Caco-2 (cell line): ENCODE results near the gene MYL2. TPM values are rescaled to one million over a fixed set of nuclear protein-coding genes. Genes with fewer than 3 reads are reported as not detected.
A peak's percentile ranks its signal among the peaks of the same experiment; 100 is the strongest.

Source experiments
- BruUV-seq: library from RNA; stranded (reverse); fragments of 400-500 nt; replicated peaks from 2 replicates; lab custom pipeline; 2021; lab: Mats Ljungman, UMichigan
- CTCF ChIA-PET: fragments of 300-600 bp; sonication (Branson Sonifier 250); formaldehyde crosslinking; loops from one replicate; lab custom pipeline; 2022; ENCODE audit warnings: antibody characterized with exemption; lab: Charles Lee
- POLR2A ChIA-PET: fragments of 300-600 bp; sonication (Branson Sonifier 250); formaldehyde crosslinking; loops from one replicate; lab custom pipeline; 2022; ENCODE audit warnings: antibody characterized with exemption; lab: Charles Lee
- DNase-seq, 2 experiments: peaks; one replicate each; pipeline versions ENCODE4 v3.0.0 to v3.0.0-alpha.2; 2020 to 2022
- H3K27me3 ChIP-seq: replicated peaks from 2 replicates; pipeline ENCODE4 v1.6.0; 2011; ENCODE audit warnings: low read length; ENCODE audit not compliant: control insufficient read depth, insufficient read depth
- H3K36me3 ChIP-seq: 2 replicates; pipeline ENCODE4 v1.5.1; 2011; ENCODE audit warnings: low read length; ENCODE audit not compliant: control insufficient read depth, insufficient read depth
- H3K4me1 ChIP-seq: fragments of 250-450 bp; sonication (Bioruptor Pico); 2 replicates; pipeline ENCODE4 v1.5.1; 2020; ENCODE audit warnings: mild to moderate bottlenecking
- H3K4me3 ChIP-seq: 2 replicates; pipeline ENCODE4 v1.5.1; 2011; ENCODE audit warnings: low read depth, mild to moderate bottlenecking, control low read depth, low read length
- H3K9me3 ChIP-seq: fragments of 250-450 bp; sonication (Bioruptor Pico); 2 replicates; pipeline ENCODE4 v1.5.1; 2020; ENCODE audit warnings: mild to moderate bottlenecking, moderate library complexity
- H3K27ac Mint-ChIP-seq: one replicate; pipeline ENCODE4 v1.8.0; 2022; ENCODE audit warnings: mixed read lengths; ENCODE audit not compliant: unreplicated experiment
- H3K27me3 Mint-ChIP-seq: one replicate; pipeline ENCODE4 v1.8.0; 2022; ENCODE audit warnings: mixed read lengths; ENCODE audit not compliant: insufficient read depth, unreplicated experiment
- H3K36me3 Mint-ChIP-seq: one replicate; pipeline ENCODE4 v1.8.0; 2022; ENCODE audit warnings: mild to moderate bottlenecking, mixed read lengths; ENCODE audit not compliant: insufficient read depth, unreplicated experiment
- H3K4me1 Mint-ChIP-seq: one replicate; pipeline ENCODE4 v1.8.0; 2022; ENCODE audit warnings: low read depth, mixed read lengths; ENCODE audit not compliant: unreplicated experiment
- H3K4me3 Mint-ChIP-seq: one replicate; pipeline ENCODE4 v1.8.0; 2022; ENCODE audit warnings: mild to moderate bottlenecking, moderate library complexity, mixed read lengths; ENCODE audit not compliant: unreplicated experiment
- H3K9me3 Mint-ChIP-seq: one replicate; pipeline ENCODE4 v1.8.0; 2022; ENCODE audit warnings: mixed read lengths; ENCODE audit not compliant: unreplicated experiment
- intact Hi-C: fragments of 100-400 bp; cut with micrococcal nuclease; formaldehyde crosslinking; loops from one replicate; pipeline ENCODE4 v1.10.0; 2022; ENCODE audit not compliant: unreplicated experiment
- total RNA-seq: library from RNA; stranded (reverse); gene quantifications from 2 replicates; pipeline ENCODE4 v1.2.3, GENCODE V29; 2022
- TF ChIP-seq, protein P1 (sequence below), 2 experiments: fragments of 200-600 bp in 1 of 2; IDR thresholded peaks; 1 replicate in 1 of 2; 2 replicates in 1 of 2; pipeline versions ENCODE4 v1.5.1 to v1.8.0; 2011 to 2022; ENCODE audit warnings: antibody characterized with exemption in 1 of 2, control low read depth in 1 of 2, inconsistent platforms in 1 of 2, low read depth in 1 of 2, low read length in 1 of 2, mild to moderate bottlenecking in 1 of 2, moderate library complexity in 1 of 2; ENCODE audit not compliant: insufficient read depth in 1 of 2, severe bottlenecking in 1 of 2, unreplicated experiment in 1 of 2

MYL2 gene
- total RNA-seq, 1 experiment from 2014 or later = not detected

DNA sequence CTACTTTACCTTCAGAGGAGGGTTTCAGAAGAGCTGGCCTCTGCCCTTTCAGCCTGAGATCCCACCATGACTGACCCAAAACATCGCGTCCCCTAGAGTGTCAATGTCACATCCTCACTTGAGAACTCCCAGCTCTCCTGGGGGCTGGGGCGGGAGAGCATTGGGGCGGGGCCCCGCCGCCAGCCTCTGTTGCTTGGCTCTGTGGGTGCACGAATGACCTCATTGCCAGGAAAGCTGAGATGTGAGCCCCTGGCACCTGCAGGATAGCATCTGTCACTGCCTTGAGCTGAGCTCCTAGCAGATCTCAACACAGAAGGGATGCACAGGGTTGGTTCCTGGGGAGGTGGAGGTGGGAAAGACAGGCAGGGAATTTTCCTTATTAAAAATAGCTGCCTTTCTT is 20.6 kb upstream of the MYL2 start:
- ChIA-PET CTCF (interaction anchor here (0.6 kb wide), 1 partner anchor 388 kb away, joined by 6 read pairs; no protein-coding TSS in a partner anchor), POLR2A (no interaction called here)
- Histone ChIP-seq H3K9me3 (peaks cover 9% of the 10 kb centered on the region; the same call in 1 of the 2 replicates), H3K4me3 (no peak overlapping the region), H3K4me1 (0 out of 2 replicates have a peak, but pooled peaks cover 4% of the 10 kb centered on the region), H3K36me3 (no peaks in the 10 kb centered on the region), H3K27me3 (no peaks in the 10 kb centered on the region)
- intact Hi-C loops = no loop called here
- Mint-ChIP-seq H3K27ac (no peak overlapping the region), H3K4me3 (no peak overlapping the region), H3K4me1 (peaks cover 14% of the 10 kb centered on the region), H3K9me3 (no peaks in the 10 kb centered on the region), H3K27me3 (peaks cover 4% of the 10 kb centered on the region), H3K36me3 (peaks cover 8% of the 10 kb centered on the region)
- TF ChIP-seq, protein P1, sequence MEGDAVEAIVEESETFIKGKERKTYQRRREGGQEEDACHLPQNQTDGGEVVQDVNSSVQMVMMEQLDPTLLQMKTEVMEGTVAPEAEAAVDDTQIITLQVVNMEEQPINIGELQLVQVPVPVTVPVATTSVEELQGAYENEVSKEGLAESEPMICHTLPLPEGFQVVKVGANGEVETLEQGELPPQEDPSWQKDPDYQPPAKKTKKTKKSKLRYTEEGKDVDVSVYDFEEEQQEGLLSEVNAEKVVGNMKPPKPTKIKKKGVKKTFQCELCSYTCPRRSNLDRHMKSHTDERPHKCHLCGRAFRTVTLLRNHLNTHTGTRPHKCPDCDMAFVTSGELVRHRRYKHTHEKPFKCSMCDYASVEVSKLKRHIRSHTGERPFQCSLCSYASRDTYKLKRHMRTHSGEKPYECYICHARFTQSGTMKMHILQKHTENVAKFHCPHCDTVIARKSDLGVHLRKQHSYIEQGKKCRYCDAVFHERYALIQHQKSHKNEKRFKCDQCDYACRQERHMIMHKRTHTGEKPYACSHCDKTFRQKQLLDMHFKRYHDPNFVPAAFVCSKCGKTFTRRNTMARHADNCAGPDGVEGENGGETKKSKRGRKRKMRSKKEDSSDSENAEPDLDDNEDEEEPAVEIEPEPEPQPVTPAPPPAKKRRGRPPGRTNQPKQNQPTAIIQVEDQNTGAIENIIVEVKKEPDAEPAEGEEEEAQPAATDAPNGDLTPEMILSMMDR (IDR thresholded peaks at IDR 0.05; ENCODE audit: insufficient read depth in 1 of 2, low read depth in 1 of 2, low read length in 1 of 2, severe bottlenecking in 1 of 2, unreplicated experiment in 1 of 2) = no peak
- no TSS peak for BruUV-seq
- DNase-seq = no peak

DNA sequence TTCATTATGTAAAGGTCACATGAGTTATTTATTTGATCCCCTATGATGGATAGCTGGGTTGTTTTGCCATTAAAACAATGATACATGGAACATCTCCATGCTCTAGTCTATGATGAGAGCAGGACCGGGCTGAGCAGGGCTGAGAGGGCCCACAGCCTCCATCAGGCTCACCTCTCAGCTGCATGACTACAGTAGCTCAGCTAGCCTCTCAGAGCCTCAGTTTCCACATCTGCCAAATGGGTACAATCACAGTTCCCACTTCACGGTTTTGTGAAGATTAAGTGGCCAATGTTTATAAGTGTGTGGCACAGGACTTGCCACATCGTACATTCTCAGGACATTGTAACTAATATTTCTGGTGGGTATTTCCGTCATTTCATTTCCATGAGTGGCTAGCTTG is 19.9 kb upstream of the MYL2 start:
- Mint-ChIP-seq H3K27ac (no peak overlapping the region), H3K4me1 (peaks cover 14% of the 10 kb centered on the region), H3K9me3 (no peaks in the 10 kb centered on the region), H3K27me3 (peaks cover 4% of the 10 kb centered on the region), H3K36me3 (peaks cover 9% of the 10 kb centered on the region), H3K4me3 (no peak overlapping the region)
- Histone ChIP-seq H3K36me3 (no peaks in the 10 kb centered on the region), H3K4me1 (0 out of 2 replicates have a peak, but pooled peaks cover 4% of the 10 kb centered on the region), H3K4me3 (no peak overlapping the region), H3K9me3 (0 out of 2 replicates have a peak, but pooled peaks cover 3% of the 10 kb centered on the region), H3K27me3 (no peaks in the 10 kb centered on the region)
- intact Hi-C loops = no loop called here
- TF ChIP-seq, protein P1 (IDR thresholded peaks at IDR 0.05; ENCODE audit: insufficient read depth in 1 of 2, low read depth in 1 of 2, low read length in 1 of 2, severe bottlenecking in 1 of 2, unreplicated experiment in 1 of 2) = no peak
- ChIA-PET CTCF (interaction anchor here (0.5 kb wide), 1 partner anchor 359 kb away, joined by 3 read pairs; no protein-coding TSS in a partner anchor), POLR2A (no interaction called here)
- DNase-seq = no peak
- no TSS peak for BruUV-seq

- intact Hi-C loops = loop anchor here (2.0 kb wide), 1 partner anchor 362 kb away; no protein-coding TSS in a partner anchor
- Histone ChIP-seq H3K36me3 (no peaks in the 10 kb centered on the region), H3K27me3 (no peaks in the 10 kb centered on the region), H3K4me1 (peaks cover 19% of the 10 kb centered on the region), H3K9me3 (no peaks in the 10 kb centered on the region), H3K4me3 (no peak overlapping the region)
- Mint-ChIP-seq H3K27me3 (no peaks in the 10 kb centered on the region), H3K27ac (peak overlapping the region; percentile 31), H3K36me3 (peaks cover 16% of the 10 kb centered on the region), H3K4me3 (peak overlapping the region; percentile 55), H3K4me1 (peaks cover 22% of the 10 kb centered on the region), H3K9me3 (no peaks in the 10 kb centered on the region)
- BruUV-seq = no TSS peak
- TF ChIP-seq, protein P1 (IDR thresholded peaks at IDR 0.05; ENCODE audit: insufficient read depth in 1 of 2, low read depth in 1 of 2, low read length in 1 of 2, severe bottlenecking in 1 of 2, unreplicated experiment in 1 of 2) = peak; percentile 81 to 96
- DNase-seq = peak; percentile 47 to 78
- CTCF ChIA-PET = interaction anchor here (0.5 to 0.7 kb wide), 5 partner anchors 84 to 535 kb away, joined by 5 to 10 read pairs (median 7); no protein-coding TSS in a partner anchor
- POLR2A ChIA-PET = no interaction called here
Measured at GRCh38 chr12:110937104-110937641, 16.8 kb upstream of the MYL2 start.
